Globus pallidus (tissue), 1 donor: ENCODE data around the gene SETBP1.

Experiments
- DNase-seq: peaks from one replicate; pipeline ENCODE4 v3.0.0-alpha.2; 2015; ENCODE audit warnings: low spot score

Gene SETBP1

GRCh38 chr18:44731530-44732237, 51.0 kb downstream of the SETBP1 start:
- no peak for DNase-seq

GRCh38 chr18:44732238-44732563, 51.5 kb downstream of the SETBP1 start:
- DNase-seq, result no peak

- no peak for DNase-seq
Measured at GRCh38 chr18:44732599-44732998, 51.9 kb downstream of the SETBP1 start.

GRCh38 chr18:44733069-44733753, 52.5 kb downstream of the SETBP1 start:
- DNase-seq, result peak; percentile 38

GRCh38 chr18:44733754-44734465, 53.2 kb downstream of the SETBP1 start:
- DNase-seq, result no peak

- no peak for DNase-seq
Measured at GRCh38 chr18:44735096-44735495, 54.4 kb downstream of the SETBP1 start.

GRCh38 chr18:44736664-44737380, 56.1 kb downstream of the SETBP1 start:
- DNase-seq, result no peak

- no peak for DNase-seq
Measured at GRCh38 chr18:44737623-44738022, 56.9 kb downstream of the SETBP1 start.

- DNase-seq, result no peak
Measured at GRCh38 chr18:44740000-44740399, 59.3 kb downstream of the SETBP1 start.

- DNase-seq, result no peak
Measured at GRCh38 chr18:44741085-44741484, 60.4 kb downstream of the SETBP1 start.

GRCh38 chr18:44741511-44741910, 60.8 kb downstream of the SETBP1 start:
- no peak for DNase-seq

GRCh38 chr18:44742126-44742525, 61.4 kb downstream of the SETBP1 start:
- no peak for DNase-seq

- peak; percentile 35 for DNase-seq
Measured at GRCh38 chr18:44742718-44743311, 62.1 kb downstream of the SETBP1 start.

GRCh38 chr18:44743631-44744030, 62.9 kb downstream of the SETBP1 start:
- DNase-seq, result no peak

- DNase-seq, result peak; percentile 50
Measured at GRCh38 chr18:44744161-44745121, 63.8 kb downstream of the SETBP1 start.

GRCh38 chr18:44747157-44747556, 66.5 kb downstream of the SETBP1 start:
- DNase-seq, result no peak

- DNase-seq, result no peak
Measured at GRCh38 chr18:44748582-44748981, 67.9 kb downstream of the SETBP1 start.

- DNase-seq, result no peak
Measured at GRCh38 chr18:44750774-44751173, 70.1 kb downstream of the SETBP1 start.

GRCh38 chr18:44754567-44754966, 73.9 kb downstream of the SETBP1 start:
- no peak for DNase-seq

- DNase-seq, result peak; percentile 51
Measured at GRCh38 chr18:44758861-44759631, 78.4 kb downstream of the SETBP1 start.
